Measurements from ENCODE around the gene SLC22A3.

The SLC22A3 gene

GRCh38 chr6:160417550-160417949, 69.4 kb downstream of the SLC22A3 start:
- no peak for DNase-seq (ENCODE audit: low spot score)

DNA sequence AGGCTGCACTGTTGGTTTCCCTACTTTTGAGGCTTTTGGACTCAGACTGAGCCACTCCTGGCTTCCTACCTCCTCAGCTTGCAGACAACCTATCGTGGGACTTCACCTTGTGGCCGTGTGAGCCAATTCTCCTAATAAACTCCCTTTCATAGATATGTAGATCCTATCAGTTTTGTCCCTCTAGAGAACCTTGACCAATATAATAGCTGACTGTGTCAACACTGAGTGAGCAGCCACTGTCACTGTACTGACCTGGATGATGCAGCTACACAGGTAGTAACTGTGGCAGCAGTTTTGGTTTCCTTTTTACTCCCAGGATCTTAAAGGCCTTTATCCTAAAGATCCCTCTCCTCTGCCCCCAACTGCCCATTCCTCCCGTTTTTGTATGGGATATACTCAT, 70.2 kb downstream of the SLC22A3 start:
- DNase-seq (ENCODE audit: low spot score): no peak

DNA sequence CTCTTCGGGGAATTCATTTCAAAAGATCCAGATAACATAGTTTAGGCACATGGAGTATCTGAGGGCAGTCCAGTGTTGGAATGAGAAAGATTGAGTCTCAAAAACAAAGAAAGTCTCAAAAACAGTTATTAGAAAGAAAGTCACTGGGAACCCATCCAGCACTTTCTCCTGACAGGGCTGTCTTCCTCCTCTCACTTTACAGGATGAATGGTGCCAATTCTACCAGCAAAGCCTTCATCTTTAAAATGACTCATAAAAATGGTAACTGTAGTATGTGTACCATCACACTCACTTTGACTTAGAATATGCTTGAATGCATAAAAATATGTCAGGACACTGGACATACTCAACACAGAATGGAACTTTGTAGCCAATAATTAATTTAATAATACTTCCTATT, 71.3 kb downstream of the SLC22A3 start:
- no peak for DNase-seq (ENCODE audit: low spot score)

- DNase-seq (ENCODE audit: low spot score): no peak
These were observed 72.2 kb downstream of the SLC22A3 start for GRCh38 chr6:160420253-160420968.

DNA sequence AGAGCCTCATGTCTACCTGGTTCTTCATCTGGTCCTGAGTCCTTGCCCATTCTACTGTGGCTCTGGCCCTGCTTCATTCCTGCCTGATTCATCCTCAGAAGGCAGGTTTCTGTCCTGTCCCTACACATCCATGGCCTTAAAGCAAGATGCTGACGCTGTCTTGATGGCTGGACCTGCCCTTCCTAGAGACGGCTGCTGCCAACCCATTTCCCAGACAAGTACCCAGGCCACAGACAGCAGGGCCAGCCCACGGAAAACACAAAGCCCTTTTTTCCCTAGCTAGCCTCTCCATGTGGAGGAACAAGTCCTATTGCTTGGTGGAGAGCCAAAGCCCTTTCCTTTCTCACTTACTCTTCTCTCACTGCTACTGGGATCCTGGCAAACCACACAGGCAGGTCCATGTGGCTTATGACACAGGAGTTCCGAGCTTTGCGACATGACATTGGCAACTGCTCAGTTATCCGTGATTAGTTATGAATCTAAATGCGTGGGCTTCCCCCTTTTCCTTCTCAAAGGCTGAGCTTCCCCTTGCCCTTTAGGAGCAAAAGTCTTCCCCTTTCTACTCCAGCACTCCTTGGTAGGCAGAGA, 72.9 kb downstream of the SLC22A3 start:
- no peak for DNase-seq (ENCODE audit: low spot score)

DNA sequence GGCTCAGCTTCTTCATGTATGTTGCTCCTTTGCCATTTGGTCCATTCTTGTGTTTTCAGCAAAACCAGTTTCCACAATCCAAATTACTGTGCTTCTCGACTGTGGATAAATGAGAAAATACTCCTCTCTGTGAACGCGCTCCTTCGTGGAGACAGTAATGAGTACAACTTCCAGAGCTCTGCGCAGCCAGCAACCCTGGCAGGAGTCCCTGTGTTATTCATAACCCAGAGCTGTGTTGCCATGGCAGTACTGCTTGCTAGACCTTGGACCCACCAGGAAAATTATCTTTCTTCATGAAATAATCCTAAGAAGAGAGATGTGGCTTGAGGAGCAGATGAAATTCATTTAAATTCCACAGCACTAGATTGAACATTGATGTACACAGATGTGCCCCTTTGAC, 73.7 kb downstream of the SLC22A3 start:
- DNase-seq (ENCODE audit: low spot score): peak; percentile 18

- no peak for DNase-seq (ENCODE audit: low spot score)
These were observed 76.1 kb downstream of the SLC22A3 start for GRCh38 chr6:160424256-160424655.

DNA sequence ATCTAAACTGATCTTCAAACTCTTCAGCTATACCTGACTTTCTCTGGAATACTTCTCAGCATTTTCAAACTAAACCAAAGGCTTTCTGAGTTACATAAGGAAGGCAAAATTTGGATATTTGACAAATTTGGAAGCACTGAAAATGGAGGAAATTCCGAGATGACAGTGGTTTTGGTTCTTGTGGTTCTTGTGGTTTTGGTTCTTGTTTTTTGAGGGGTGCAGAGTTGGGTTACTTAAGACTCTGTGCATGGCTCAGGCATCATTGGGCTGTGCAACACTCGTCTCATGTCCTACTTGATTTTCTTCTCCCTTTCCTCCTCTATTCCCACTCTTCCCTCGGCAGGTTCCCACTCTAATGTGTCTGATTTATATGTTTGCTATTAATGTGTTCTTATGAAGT, 78.0 kb downstream of the SLC22A3 start:
- DNase-seq (ENCODE audit: low spot score): no peak

DNA sequence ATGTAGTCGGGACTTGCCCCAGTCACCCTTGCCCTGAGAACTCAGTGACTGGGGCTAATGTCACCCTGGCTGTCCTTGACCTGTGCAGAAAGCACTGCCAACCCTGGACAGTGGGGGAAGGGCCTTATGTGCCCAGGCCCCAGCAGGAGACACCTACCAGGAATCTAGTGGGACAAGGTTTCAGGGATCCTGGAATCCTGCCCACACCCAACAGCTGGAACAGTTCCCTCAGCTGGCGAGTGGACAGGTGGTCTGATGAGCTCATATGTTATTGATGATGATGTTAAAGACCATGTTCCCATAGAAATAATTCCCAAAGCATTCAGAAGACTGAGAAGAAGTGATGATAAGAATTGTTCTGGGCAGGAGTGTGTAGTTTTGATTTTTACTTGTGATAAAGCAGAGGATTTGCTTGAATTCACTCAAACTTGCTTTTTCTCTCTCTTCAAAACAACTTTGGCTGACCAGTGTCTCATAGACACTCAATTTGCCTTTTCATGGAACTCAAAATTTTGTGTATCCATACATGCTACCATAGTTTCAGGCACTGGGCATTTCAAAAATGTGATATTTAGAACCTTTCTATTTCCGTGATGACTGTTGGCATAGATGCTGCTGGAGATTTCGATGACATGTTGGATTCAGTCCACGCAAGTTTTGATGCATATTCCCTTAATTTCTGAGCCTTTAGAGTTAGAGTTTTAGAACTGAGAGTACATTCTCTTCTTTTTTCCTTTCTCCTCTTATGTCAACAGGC, 79.3 kb downstream of the SLC22A3 start:
- no peak for DNase-seq (ENCODE audit: low spot score)

DNA sequence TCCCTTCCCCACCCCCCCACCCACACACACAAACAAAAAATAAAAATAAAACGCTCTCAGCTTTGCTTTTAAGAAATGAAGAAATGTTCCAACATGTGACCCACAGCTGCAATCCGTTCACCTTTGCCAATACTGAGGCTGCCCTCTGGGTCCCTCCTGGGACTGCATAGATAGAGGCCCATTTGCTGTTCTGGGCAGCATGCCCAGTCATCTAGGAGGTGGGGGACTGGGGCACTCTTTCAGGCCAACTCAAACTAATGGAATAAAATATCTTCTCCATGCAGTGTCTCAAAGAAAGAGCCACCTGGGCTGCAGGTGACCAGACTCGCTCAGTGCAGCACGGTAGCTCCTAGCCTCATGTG, 79.9 kb downstream of the SLC22A3 start:
- DNase-seq (ENCODE audit: low spot score): no peak

- no peak for DNase-seq (ENCODE audit: low spot score)
These were observed 80.8 kb downstream of the SLC22A3 start for GRCh38 chr6:160428818-160429619.

DNA sequence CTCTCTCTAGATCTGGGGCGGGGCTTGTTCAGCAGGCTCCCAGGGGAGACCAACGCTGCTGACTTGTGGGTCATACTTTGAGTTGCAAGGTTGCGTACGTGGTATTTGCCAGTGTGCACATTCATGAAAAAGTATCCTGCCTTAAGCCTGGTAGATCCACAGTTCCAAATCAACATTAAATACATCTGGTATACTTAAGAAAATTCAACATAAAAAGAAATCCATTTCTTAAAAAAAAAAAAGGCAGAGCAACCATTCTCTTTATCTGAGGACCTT, 81.4 kb downstream of the SLC22A3 start:
- DNase-seq (ENCODE audit: low spot score): no peak

DNA sequence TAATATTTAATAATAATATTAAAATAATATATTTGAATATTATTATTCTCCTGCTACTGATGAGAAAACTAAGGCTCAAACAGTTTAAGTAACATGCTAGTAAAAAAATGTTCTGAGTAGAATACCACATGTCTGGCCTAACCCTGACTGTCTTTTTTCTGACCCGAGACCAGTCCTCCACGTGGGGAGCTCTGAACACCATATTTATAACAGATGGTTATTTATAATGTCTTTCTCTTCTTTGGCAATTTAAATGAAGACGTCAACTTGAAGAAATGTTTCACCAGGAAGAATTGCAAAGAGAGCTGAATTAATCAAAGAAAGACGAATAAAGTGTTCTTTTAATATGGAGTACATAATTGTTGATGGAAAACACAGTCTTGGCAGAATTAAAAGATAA, 82.0 kb downstream of the SLC22A3 start:
- no peak for DNase-seq (ENCODE audit: low spot score)

GRCh38 chr6:160430751-160431150, 82.6 kb downstream of the SLC22A3 start:
- DNase-seq (ENCODE audit: low spot score): no peak

- peak; percentile 49 for DNase-seq (ENCODE audit: low spot score)
These were observed 83.0 kb downstream of the SLC22A3 start for GRCh38 chr6:160431226-160431625.

DNA sequence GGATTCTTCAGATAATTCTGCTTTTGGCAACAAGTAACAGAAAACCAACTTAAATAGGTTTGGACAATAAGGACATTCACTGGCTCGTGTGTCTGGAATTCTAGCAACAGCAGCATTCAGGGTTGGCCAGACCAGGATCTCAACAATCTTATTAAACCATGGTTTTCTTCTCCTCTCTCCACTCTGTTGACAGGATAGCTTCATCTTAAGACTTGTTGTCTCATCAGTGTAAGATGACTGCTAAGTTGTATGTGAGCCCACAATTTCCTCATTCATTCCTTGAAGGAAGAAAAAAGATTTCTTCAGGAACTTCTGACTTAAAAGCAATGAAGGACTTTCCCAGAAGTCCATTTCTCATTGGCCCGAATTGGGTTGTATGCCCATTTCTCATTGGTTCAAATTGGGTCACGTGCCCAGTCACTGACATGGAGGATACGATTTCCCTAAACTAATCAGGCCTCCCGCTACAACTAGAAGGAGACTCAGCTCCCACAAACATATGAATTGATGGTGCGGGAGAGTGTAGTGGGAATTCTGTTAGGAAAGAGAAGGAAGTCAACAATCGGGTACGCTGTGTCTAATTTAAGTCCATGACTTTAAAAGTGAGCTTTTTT, 83.7 kb downstream of the SLC22A3 start:
- DNase-seq (ENCODE audit: low spot score): no peak

GRCh38 chr6:160435935-160436334, 87.8 kb downstream of the SLC22A3 start:
- DNase-seq (ENCODE audit: low spot score): no peak

DNA sequence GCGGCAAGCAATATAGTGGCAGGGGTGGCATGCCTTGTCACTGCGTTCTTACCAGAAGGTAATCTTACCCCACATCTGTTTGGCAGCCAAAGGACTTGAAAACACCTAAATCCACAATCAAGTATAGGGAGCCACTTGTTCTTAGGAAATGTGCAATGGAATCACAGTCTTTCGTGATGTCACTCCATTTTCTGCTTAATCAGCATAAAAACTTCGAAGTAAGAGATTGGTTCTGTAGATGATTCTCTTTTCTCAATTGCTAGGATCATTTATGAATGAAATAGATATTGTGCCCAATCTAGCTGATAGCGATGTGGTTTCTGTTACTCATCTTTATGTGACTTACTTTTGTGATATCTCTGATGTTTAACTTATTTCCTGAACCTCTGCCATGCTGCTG, 89.0 kb downstream of the SLC22A3 start:
- DNase-seq (ENCODE audit: low spot score): no peak

DNA sequence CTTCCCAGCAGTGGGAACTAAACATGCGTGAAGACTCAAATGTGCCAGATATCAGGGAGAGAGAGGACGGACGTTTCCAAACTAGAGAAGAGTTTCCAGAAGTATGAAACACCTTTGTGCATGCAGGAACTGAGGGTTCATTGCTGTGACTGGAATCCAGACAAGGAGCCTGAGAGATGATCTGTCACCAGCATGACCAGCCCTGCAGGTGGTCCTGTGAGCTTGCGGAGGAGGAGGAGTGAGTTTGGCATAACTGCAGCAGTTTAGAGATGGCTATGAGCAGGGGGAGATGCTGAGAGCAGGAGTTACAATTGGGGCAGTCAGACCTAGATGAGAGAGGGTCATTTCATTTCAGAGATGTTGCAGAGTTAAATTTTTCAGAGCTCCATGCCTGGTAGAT, 89.6 kb downstream of the SLC22A3 start:
- no peak for DNase-seq (ENCODE audit: low spot score)

GRCh38 chr6:160438481-160438880, 90.3 kb downstream of the SLC22A3 start:
- no peak for DNase-seq (ENCODE audit: low spot score)

DNA sequence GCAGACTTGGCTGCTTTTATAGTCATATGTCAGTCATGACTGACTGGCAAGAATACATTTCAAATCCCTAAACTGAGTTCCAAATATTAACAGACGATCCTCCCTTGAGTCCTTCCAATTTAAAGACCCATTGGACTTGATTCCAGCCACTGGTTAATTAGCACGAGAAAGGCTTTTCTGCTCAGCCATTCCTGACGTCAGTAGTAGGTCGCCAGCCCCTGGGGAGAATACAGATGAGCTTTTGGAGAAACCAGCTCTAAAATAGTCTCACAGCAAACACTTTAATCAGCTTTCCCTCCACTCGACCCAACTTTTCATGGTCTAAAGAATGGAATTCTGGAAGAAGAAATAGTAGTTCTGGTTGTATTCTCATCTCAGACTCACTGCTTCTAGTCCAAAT, 91.6 kb downstream of the SLC22A3 start:
- no peak for DNase-seq (ENCODE audit: low spot score)

DNA sequence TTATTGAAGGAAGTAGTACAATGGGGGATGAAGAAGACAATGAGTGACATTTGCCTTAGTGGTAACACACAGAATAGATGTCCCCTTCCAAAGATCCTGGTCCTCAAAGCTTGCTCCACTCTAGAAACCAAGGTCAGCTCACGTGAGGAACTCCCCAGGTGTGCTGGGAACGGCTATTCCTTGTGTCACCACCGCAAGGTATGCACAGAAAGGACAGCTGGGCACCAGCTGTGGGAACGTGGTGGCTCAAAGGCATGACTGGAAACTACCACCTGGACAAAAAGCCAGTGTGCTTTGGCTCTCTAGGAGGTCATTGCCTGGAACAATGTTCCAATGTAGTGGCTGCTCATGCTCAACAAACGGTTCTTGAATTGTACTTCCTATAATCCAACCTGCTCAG, 94.0 kb downstream of the SLC22A3 start:
- no peak for DNase-seq (ENCODE audit: low spot score)
